ENCODE data around the gene INO80E. TPM values are rescaled to one million over a fixed set of nuclear protein-coding genes. Genes with fewer than 3 reads are reported as not detected.
A peak's percentile ranks its signal among the peaks of the same experiment; 100 is the strongest.
"Not testable (repeated sequence)": the region's sequence is repeated elsewhere in the genome, so short reads cannot be mapped to it uniquely, and the experiment has no call there.

INO80E gene
- total RNA-seq, 2 experiments from 2014 or later = 75.9 to 79.1 TPM

DNA sequence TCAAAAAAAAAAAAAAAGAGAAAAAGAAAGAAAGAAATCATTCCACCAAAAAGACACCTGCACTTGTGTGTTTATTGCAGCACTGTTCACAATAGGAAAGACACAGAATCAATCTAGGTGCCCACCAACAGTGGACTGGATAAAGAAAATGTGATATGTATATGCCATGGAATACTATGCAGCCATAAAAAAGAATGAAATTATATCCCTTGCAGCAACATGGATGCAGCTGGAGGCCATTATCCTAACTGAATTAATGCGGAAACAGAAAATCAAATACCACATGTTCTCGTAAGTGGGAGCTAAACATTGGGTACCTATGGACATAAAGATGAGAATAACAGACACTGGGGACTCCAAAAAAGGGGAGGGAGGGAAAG, 21.2 kb downstream of the INO80E start:
- Mint-ChIP-seq H3K27ac (no peak overlapping the region), H3K4me3 (no peak overlapping the region), H3K9me3 (no peaks in the 10 kb centered on the region), H3K27me3 (no peaks in the 10 kb centered on the region), H3K4me1 (ENCODE audit: low read depth) (peaks cover 8% of the 10 kb centered on the region), H3K36me3 (ENCODE audit: low read depth) (no peaks in the 10 kb centered on the region)
- intact Hi-C loops (cut with micrococcal nuclease) = no loop called here
- TF ChIP-seq, protein P1, sequence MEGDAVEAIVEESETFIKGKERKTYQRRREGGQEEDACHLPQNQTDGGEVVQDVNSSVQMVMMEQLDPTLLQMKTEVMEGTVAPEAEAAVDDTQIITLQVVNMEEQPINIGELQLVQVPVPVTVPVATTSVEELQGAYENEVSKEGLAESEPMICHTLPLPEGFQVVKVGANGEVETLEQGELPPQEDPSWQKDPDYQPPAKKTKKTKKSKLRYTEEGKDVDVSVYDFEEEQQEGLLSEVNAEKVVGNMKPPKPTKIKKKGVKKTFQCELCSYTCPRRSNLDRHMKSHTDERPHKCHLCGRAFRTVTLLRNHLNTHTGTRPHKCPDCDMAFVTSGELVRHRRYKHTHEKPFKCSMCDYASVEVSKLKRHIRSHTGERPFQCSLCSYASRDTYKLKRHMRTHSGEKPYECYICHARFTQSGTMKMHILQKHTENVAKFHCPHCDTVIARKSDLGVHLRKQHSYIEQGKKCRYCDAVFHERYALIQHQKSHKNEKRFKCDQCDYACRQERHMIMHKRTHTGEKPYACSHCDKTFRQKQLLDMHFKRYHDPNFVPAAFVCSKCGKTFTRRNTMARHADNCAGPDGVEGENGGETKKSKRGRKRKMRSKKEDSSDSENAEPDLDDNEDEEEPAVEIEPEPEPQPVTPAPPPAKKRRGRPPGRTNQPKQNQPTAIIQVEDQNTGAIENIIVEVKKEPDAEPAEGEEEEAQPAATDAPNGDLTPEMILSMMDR (IDR thresholded peaks at IDR 0.05) = no peak
- DNase-seq = no peak
- no peak for ATAC-seq
- POLR2A ChIA-PET = interaction anchor here (0.9 kb wide), 1 partner anchor 91 kb away, joined by 4 read pairs; no protein-coding TSS in a partner anchor
- CTCF ChIA-PET = interaction anchor here (1.7 to 3.6 kb wide), 3 partner anchors 10 to 317 kb away, joined by 3 to 17 read pairs (median 8); partner anchors contain the start of gene TLCD3B

DNA sequence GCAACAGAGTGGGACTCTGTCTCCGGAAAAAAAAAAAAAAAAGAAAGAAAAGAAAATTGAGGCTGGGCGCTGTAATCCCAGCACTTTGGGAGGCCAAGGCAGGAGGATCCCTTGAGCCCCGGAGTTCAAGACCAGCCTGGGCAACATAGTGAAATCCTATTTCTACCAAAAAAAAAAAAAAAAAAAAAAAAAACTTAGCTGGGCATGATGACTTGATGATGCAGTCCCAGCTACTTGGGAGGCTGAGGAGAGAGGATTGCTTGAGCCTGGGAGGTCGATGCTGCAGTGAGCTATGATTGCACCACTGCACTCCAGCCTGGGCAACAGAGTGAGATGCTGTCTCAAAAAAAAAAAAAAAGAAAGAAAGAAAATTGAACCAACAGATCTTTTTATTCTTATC, 21.9 kb downstream of the INO80E start:
- DNase-seq; H3K4me3 Mint-ChIP-seq; H3K9me3 Mint-ChIP-seq; H3K27ac Mint-ChIP-seq; ATAC-seq; intact Hi-C loops (cut with micrococcal nuclease); H3K36me3 Mint-ChIP-seq (ENCODE audit: low read depth); H3K27me3 Mint-ChIP-seq; H3K4me1 Mint-ChIP-seq (ENCODE audit: low read depth): not testable (repeated sequence)
- CTCF ChIA-PET = interaction anchor here (1.7 to 3.6 kb wide), 3 partner anchors 11 to 318 kb away, joined by 3 to 17 read pairs (median 8); partner anchors contain the start of gene TLCD3B
- POLR2A ChIA-PET = interaction anchor here (2.1 kb wide), 1 partner anchor 22 kb away, joined by 8 read pairs; the partner anchor contains the start of genes HIRIP3 and INO80E

DNA sequence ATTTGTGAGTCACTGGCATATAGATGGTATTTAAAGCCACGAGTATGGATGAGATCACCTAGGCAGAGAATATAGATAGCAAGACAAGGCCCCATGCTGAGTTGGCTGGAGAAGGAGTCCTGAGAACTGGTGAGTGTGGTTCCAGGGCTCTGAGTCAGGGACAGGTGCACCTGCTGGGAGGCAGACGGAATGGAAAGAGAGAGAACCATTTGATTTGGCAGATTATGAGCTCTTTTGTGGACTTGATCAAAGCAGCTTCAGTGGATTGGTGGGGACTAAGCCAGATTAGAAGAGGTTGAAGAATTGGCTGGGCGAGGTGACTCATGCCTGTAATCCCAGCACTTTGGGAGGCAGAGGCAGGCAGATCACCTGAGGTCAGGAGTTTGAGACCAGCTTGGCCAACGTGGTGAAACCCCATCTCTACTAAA, 22.7 kb downstream of the INO80E start:
- DNase-seq (peak; percentile 26), ATAC-seq (peak; percentile 26)
- TF ChIP-seq, protein P1 (IDR thresholded peaks at IDR 0.05) = no peak
- Mint-ChIP-seq H3K36me3 (ENCODE audit: low read depth) (no peaks in the 10 kb centered on the region), H3K27me3 (no peaks in the 10 kb centered on the region), H3K4me3 (no peak overlapping the region), H3K4me1 (ENCODE audit: low read depth) (peaks cover 8% of the 10 kb centered on the region), H3K27ac (no peak overlapping the region), H3K9me3 (no peaks in the 10 kb centered on the region)
- ChIA-PET POLR2A (interaction anchor here (1.2 to 2.1 kb wide), 2 partner anchors 14 to 22 kb away, joined by 4 to 8 read pairs; partner anchors contain the start of genes HIRIP3 and INO80E), CTCF (interaction anchor here (1.2 to 3.1 kb wide), 6 partner anchors 12 to 318 kb away, joined by 3 to 23 read pairs (median 4); partner anchors contain the start of gene TLCD3B)
- intact Hi-C loops (cut with micrococcal nuclease) = no loop called here

DNA sequence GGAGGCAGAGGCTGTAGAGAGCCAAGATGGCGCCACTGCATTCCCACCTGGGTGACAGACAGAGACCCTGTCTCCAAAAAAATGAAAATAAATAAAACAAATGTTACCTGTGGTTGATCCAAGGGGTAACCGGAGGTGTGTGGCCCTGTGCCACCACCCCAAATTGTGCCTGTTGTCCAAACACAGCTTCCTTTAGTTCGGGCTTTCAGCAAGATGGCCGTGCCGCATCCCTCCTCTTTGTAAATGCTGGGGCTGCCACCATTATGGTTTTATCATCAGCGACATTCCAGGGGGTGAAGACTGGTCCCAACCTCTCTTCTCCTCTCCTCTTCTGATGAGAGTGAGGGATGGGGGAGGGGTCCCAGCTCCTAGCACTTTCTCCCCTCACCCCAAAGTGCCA, 26.8 kb downstream of the INO80E start, which contains the start of gene C16orf92:
Gene C16orf92 (plus strand): TSS at position 312 of the 400 bp plus-strand sequence. CDS start 143 bp downstream, outside the sequence.
- ATAC-seq (no peak), DNase-seq (no peak)
- no peaks in the 10 kb centered on the region for H3K9me3 Mint-ChIP-seq
- ChIA-PET CTCF (interaction anchor here (0.7 to 2.5 kb wide), 6 partner anchors 9 to 331 kb away, joined by 3 to 21 read pairs (median 3); partner anchors contain the start of gene TLCD3B), POLR2A (no interaction called here)
- H3K27ac Mint-ChIP-seq = no peak within 1 kb of the TSS
- H3K27me3 Mint-ChIP-seq = peaks cover 13% of the 10 kb centered on the region
- intact Hi-C loops (cut with micrococcal nuclease) = loop anchor here (10.0 kb wide), 1 partner anchor 318 kb away; no protein-coding TSS in a partner anchor
- no peak within 1 kb of the TSS for H3K4me3 Mint-ChIP-seq
- H3K36me3 Mint-ChIP-seq (ENCODE audit: low read depth) = no peaks in the 10 kb centered on the region
- TF ChIP-seq, protein P1 (IDR thresholded peaks at IDR 0.05) = no peak
- peaks cover 8% of the 10 kb centered on the region for H3K4me1 Mint-ChIP-seq (ENCODE audit: low read depth)

DNA sequence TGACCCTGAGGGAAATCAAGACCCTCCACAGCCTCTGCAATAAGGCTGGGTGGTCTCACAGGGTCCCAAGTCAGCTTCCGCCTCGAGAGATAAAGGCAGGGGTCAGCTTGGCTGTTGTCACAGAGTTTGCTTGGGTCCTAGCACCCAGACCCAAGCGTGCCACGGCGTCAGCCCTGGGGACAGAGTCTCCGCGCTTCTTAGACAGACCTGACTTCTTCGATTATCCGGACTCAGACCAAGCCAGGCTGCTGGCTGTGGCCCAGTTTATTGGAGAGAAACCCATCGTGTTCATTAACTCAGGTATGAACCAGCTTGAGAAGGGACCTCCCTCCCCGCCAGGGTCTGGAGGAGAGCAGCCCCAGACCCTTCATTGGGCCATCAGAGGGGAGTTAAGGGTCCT, 27.5 kb downstream of the INO80E start:
- Mint-ChIP-seq H3K4me3 (no peak overlapping the region), H3K36me3 (ENCODE audit: low read depth) (no peaks in the 10 kb centered on the region), H3K27me3 (peaks cover 17% of the 10 kb centered on the region), H3K4me1 (ENCODE audit: low read depth) (peaks cover 8% of the 10 kb centered on the region), H3K9me3 (no peaks in the 10 kb centered on the region), H3K27ac (no peak overlapping the region)
- no peak for DNase-seq
- POLR2A ChIA-PET = no interaction called here
- intact Hi-C loops (cut with micrococcal nuclease) = loop anchor here (10.0 kb wide), 1 partner anchor 319 kb away; no protein-coding TSS in a partner anchor
- CTCF ChIA-PET = interaction anchor here (1.3 to 2.5 kb wide), 3 partner anchors 8 to 332 kb away, joined by 3 to 21 read pairs (median 3); partner anchors contain the start of gene TLCD3B
- no peak for ATAC-seq
- TF ChIP-seq, protein P1 (IDR thresholded peaks at IDR 0.05) = no peak
